HG03571 (cell line): ENCODE measurements around the gene B4GAT1.
"Not testable (repeated sequence)": the region's sequence is repeated elsewhere in the genome, so short reads cannot be mapped to it uniquely, and the experiment has no call there.

Source experiments
- ATAC-seq: cut with Tn5 transposase; IDR thresholded peaks from one replicate; pipeline ENCODE4 v1.9.1; 2021; ENCODE audit not compliant: unreplicated experiment

B4GAT1 gene

DNA sequence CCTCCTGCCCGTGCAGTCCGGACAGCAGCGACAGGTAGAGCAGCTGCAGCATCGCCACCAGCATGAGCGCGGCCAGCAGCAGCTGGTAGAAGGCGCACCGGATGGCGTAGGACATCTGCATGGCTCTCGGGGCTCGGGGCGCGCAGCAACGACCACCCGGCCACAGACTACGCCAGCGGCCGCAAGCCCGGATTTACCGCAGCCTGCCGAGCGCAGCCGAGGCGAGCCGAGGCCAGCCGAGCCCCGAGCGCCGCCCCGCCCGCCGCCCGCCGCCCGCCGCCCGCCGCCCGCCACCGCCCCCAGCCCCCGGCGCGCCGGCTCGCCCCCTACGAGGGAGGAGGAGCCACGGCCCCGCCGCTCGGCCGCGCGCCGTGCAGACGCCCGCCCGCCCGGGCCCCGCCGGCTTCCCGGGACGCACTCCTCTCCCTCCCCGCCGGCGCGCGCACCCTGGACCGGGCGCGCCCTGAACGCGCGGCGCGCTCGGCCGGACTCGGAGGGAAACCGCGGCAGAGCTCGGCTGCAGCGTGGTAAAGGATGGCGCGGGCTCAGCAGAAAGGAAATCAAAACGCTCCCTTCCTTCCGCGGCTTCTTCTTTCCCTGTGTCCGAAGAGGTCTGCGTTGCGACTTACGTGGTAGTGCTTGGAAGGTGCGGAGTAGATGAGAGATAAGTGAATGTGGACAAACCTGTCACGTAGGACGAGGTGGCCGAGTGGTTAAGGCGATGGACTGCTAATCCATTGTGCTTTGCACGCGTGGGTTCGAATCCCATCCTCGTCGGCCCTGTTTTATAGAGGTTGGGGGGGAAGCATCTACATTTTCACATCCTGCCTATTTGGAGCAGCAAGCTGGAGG lies at the start of gene B4GAT1:
Gene B4GAT1 (minus strand): TSS at position 205 of the 852 bp plus-strand sequence. CDS start 84 bp downstream, at position 121.
- ATAC-seq, result peak; percentile 31

GRCh38 chr11:66393954-66394353 lies 46.5 kb upstream of the B4GAT1 start:
- ATAC-seq, result no peak

GRCh38 chr11:66391322-66391721 lies 43.9 kb upstream of the B4GAT1 start:
- ATAC-seq, result no peak

DNA sequence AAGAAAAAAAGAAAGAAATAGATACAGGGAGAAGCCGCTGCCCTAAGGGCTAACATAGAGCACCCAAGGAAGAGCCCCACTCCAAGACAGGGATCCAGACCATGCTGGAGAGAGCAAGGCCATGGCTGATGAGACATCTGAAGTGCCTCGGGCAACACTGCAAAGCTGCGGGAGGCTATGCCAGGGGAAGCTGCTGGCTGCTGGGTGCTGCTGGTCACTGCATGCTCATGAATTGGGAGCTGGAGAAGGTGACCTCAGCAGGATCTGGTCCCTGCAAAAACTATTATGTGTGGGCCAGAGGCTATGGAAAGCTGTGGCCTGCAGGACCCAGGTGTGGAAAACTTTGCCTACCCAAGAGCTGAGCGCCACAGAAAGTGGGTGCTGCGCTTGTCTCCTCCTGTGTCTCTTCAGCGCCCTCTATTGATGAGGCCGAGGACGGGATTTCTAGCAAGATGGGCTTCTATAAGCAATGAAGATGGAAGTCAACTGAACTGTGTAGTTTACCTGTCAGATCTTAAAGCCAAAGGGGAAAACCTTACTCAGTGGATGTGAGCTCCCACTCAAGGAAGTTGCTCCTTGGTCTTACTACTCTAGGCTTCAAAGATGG lies 41.5 kb upstream of the B4GAT1 start:
- ATAC-seq, result no peak

GRCh38 chr11:66386171-66387069 lies 39.0 kb upstream of the B4GAT1 start:
- no peak for ATAC-seq

DNA sequence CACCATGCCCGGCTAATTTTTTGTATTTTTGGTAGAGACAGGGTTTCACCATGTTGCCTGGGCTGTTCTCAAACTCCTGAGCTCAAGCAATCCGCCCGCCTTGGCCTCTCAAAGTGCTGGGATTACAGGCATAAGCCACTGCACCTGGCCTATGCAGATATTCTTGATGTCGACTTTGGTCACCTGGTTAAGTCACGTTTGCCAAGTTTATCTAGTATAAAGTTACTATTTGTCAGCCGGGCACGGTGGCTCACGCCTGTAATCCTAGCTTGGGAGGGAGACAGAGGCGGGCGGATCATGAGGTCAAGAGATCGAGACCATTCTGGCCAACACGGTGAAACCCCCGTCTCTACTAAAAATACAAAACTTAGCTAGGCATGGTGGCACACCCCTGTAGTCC lies 36.9 kb upstream of the B4GAT1 start:
- not testable (repeated sequence) for ATAC-seq

DNA sequence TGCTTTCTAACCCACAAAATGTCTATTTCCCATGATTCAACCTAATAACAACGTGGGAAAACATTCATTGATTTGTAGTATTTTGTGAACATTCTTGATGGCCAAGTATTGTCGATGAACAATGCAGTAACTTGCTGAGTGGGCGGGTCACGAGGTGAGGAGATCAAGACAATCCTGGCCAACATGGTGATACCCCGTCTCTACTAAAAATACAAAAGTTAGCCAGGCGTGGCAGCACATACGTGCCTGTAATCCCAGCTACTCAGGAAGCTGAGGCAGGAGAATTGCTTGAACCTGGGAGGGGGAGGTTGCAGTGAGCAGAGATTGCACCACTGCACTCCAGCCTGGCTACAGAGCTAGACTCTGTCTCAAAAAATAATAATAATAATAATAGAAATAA lies 32.8 kb upstream of the B4GAT1 start:
- ATAC-seq, result not testable (repeated sequence)

DNA sequence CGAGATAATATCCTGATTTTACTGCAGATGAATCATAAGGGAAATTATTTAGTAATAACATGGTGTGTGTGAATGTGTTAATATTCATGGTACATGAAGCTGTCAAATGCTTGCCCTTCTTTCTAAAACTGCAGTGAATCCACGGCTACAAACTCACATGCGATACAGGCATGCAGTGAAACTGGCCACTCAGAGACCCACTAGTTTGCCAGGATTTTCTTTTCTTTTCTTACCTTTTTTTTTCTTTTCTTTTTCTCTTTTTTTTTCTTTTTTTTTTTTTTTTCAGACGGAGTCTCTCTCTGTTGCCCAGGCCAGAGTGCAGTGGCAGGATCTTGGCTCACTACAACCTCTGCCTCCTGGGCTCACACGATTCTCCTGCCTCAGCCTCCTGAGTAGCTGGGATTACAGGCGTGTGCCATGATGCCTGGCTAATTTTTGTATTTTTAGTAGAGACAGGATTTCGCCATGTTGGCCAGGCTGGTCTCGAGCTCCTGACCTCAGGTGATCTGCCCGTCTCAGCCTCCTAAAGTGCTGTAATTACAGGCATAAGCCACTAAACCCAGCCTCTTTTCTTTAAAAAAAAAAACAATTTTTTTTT lies 26.4 kb upstream of the B4GAT1 start:
- not testable (repeated sequence) for ATAC-seq

DNA sequence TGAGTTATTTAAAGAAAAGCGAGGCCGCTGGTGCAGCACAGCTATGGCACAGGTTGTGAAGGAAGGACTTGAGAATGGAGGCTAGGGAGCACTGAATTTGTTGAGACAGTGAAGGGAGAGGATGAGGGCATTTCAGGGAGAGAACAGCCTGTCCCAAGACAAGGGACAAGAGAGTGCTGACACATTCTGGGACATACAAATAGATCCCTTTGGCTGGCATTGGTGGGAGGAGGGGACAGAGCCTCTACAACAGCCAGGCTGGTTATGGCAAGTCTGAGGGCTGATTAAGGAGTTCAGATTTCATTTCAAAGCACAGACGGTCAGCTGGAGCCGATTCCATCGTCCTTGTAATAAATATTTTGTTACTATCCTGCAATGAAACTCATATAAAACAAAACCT lies 25.8 kb upstream of the B4GAT1 start:
- ATAC-seq, result no peak

DNA sequence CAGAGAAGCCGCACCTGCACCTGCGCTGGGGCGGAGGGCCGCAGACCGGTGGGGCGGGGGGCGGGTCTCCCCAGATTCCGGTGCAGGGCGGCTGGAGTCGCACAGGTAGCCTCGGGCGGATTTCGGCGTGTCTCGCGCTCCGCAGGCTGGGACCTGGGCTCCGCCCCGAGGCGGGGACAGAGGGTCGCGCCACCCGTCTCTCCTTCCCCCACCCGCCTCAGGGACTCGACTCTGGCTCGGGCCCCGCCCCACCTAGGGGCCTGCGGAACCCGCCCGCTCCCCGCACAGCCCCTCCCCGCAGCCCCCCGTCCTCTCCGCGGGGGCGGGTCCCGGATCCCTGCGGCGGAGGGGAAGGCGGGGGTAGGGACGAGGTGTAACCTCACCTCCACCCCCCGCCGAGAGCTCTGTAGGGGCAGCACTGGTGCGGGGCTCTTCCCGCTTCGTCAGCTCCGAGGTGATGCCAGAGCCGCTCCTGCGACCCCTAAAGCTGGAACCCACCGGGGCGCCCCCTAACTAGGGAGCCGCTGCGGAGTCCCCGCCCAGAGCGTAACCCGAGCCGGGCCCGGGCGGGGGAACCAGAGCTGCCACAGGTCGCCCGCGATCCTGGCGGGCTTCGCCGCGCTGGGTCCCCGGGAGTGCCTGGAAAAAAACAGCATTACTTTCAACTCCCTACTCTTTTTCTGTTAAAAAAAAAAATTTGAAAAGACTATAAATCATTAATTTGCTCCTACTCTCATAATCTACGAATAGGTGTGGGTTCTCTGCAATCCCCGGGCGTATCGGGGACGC lies 24.4 kb upstream of the B4GAT1 start, which contains the start of gene SLC29A2:
Gene SLC29A2 (minus strand): TSS at position 134 of the 789 bp plus-strand sequence. CDS start 169 bp downstream, outside the sequence.
- ATAC-seq, result peak; percentile 55

- no peak for ATAC-seq
These were observed 21.9 kb upstream of the B4GAT1 start for GRCh38 chr11:66369073-66369894.

GRCh38 chr11:66368484-66368883 lies 21.1 kb upstream of the B4GAT1 start:
- ATAC-seq, result no peak

GRCh38 chr11:66367561-66368312 lies 20.3 kb upstream of the B4GAT1 start:
- no peak for ATAC-seq

DNA sequence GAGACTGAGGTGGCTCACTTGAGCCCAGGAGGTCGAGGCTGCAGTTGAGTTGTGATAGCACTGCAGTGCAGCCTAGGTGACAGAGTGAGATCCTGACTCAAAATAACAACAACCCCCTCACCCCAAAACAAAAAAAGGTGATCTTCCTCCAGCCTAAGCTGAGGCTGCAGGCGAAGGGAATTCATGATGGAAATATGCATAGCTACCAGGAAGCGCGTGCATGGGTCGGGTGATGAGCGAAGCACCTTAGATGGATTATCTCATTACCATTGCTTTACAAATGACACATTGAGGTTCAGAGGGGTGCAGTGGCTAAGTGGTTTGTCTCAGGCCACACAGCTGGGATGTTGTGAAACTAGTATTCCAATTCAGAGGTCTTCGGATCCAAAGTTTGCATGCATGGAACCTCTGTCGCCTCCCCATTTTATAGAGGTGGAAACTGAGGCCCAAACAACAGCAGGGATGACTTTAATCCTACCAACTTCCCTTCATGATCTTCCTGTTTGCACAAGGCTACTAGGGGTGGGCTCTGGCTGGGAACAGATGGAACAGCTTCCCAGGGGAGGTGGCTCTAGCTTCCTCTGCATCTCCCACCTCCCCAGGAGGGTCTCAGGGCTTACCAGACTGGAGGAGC lies 19.5 kb upstream of the B4GAT1 start:
- no peak for ATAC-seq

DNA sequence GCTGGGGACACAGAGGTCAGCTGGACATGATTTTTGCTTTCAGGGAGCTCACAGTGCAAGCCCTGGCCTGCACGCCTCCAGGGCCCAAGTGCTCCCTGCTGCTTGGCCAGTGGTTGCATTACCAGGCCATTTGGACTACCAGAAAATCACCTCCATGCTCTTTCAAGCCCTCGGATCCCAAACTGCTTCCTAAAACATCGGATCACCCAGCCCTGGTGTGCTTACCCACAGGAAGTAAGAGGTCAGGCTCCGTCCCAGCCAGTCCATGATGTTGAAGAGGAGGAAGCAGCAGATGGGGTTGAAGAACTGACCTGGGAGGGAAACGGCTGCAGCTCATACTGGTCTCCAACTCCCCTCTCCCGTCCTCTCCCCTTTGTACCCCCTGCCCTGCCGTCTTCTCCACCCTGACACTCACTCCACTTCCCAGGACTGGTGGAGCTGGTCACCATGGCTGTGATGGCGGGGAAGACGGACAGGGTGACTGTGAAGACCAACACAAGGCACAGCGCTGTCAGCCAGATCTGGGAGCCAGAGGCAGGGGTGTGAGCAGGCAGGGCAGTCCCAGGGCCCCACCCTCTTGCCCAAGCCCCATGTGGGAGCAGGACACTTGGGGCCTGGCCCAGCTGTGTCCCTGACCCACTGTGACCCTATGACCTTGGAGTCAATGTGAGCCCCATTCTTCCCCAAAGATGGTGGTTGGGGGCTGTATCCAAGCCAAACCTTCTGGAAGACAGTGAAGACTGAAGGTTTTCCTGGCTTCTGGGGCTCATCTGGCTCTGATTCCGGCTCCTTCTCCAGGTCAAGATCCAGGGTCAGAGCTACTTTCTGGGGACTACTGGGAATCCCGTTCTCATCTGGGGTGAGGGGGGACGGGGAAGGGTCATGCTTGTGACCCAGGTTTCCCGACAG lies 18.5 kb upstream of the B4GAT1 start:
- ATAC-seq, result no peak

DNA sequence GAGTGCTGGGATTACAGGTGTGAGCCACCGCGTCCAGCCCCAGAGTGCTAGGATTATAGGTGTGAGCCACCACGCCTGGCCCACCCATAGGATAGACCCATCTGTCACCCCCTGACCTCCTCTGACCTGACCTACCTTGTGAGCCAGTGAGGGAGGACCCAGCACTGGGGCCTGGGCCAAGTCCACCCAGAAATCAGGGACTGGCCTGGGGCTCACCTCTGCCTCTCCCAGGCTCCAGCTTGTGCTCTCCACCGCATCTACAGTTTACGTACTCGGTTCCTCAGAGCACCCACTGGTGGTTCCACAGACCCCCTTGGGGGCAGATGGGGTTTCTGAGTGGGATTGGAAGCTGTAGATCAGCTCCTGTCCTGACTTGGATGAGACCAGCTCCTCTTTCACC lies 17.7 kb upstream of the B4GAT1 start:
- ATAC-seq, result no peak
